ENCODE data around the gene UVRAG.

UVRAG gene

DNA sequence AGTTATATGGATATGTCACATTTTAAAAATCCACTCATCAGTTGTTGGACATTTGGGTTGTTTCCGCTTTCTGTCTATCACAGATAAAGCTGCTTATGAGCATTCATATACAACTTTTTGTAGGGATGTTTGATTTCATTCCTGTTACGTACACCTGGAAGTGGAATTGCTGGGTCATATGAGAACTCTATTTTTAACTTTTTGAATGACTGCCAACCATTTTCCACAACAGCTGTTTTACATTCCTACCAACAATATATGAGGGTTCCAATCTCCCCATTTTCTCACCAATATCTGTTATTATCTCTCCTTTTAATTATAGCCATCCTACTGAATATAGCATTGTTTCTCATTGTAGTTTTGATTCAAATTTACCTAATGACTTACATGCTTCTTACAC, 172.0 kb downstream of the UVRAG start:
- H3K36me3 Mint-ChIP-seq = peaks cover 37% of the 10 kb centered on the region
- no peak for ATAC-seq (ENCODE audit: low read depth)

DNA sequence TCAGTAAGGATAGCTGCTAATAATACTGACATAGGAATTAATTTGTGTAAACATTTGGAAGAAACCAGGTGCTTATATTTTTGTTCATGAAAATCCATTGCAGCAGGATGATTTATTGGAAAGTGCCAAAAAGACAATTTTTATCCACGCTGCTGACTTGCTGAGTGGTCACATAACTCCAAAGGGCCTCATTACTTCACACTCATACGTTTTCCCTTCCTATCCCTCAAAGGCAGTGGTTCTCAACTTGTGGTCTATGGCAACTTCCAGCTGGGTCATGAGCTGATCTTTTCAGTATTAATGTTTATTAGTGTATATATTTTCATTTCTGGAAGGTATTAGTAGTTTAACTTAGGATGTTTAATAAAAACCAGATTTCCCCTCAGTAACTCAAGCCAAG, 178.1 kb downstream of the UVRAG start:
- ATAC-seq (ENCODE audit: low read depth) (no peak), DNase-seq (ENCODE audit: low spot score in 2 of 2) (no peak)
- H3K9me3 Mint-ChIP-seq = no peaks in the 10 kb centered on the region
- H3K27me3 Mint-ChIP-seq = no peaks in the 10 kb centered on the region
- H3K27ac Mint-ChIP-seq = no peak overlapping the region
- peaks cover 8% of the 10 kb centered on the region for H3K4me1 Mint-ChIP-seq
- H3K4me3 Mint-ChIP-seq = no peak overlapping the region
- H3K36me3 Mint-ChIP-seq = peaks cover 37% of the 10 kb centered on the region

More for the DNA sequence above, 172.0 kb downstream of the UVRAG start:
- DNase-seq (ENCODE audit: low spot score in 2 of 2) = no peak
- Mint-ChIP-seq H3K9me3 (no peaks in the 10 kb centered on the region), H3K4me3 (no peak overlapping the region), H3K4me1 (peaks cover 7% of the 10 kb centered on the region), H3K27me3 (no peaks in the 10 kb centered on the region), H3K27ac (no peak overlapping the region)

DNA sequence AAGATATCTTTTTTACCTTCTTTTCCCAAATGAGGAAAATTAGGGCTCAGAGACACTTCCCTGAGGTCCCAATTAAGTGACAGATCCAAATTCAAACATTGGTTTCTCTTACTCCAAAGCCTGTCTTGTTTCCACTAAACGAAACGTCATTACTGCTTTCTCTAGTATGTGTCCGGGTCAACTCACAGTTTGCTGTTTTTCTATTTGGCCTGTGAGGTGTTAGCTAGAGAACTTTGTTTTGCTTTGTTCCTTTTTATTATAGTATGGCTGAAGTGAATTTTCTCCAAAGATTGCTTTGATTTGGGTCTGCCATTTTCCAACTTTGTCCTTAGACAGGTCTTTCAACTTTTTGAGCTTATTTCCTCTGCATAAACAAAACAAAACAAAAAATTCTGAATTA, 179.6 kb downstream of the UVRAG start:
- Mint-ChIP-seq H3K9me3 (no peaks in the 10 kb centered on the region), H3K27ac (no peak overlapping the region), H3K4me3 (no peak overlapping the region), H3K4me1 (peaks cover 6% of the 10 kb centered on the region), H3K36me3 (peaks cover 41% of the 10 kb centered on the region), H3K27me3 (no peaks in the 10 kb centered on the region)
- ATAC-seq (ENCODE audit: low read depth) (no peak), DNase-seq (ENCODE audit: low spot score in 2 of 2) (no peak)

DNA sequence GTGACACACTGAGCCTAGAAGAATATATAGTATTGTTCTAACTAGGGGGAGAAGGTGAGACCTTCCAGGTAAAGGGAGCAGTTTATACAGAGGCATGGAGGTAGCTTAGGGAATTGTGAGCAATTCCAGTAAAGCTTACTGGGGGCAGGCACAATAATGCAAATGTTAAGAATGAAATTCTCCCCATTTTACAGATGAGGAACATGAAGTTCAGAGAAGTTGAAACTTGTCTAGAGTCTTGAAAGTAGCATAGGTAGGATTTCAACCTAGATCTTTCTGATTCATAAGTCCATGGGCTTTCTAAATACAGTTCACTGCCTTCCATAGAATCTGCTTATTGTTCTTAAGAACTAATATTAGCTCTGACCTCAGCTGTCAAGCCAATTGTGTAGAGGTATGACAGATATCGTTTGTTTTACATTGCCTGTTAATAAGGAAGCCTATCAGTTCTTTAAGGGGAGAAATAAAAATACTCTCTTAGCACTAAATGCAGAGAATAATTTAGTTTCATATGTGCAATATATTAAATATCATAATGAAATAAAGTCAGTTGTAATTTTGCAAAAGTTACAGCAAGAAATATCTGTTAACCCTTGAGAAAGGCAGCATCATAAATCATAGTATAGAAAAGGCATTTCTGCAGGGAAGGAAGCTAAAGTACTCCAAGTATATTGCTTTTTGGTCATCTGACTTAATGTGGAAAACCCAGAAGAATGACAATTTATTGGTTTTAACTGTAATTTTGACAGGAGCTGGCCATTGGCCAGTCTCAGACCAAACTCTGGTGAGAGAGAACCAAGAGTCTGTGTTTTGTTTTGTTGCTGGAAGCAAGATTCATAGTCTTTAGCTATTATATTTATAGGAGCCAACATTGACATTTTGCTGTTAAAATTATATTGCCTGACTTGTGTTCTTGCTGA, 181.8 kb downstream of the UVRAG start:
- ATAC-seq (ENCODE audit: low read depth) (no peak), DNase-seq (ENCODE audit: low spot score in 2 of 2) (no peak)
- Mint-ChIP-seq H3K36me3 (peaks cover 54% of the 10 kb centered on the region), H3K27me3 (no peaks in the 10 kb centered on the region), H3K9me3 (peaks cover 5% of the 10 kb centered on the region), H3K27ac (no peak overlapping the region), H3K4me1 (peaks cover 2% of the 10 kb centered on the region), H3K4me3 (no peak overlapping the region)

DNA sequence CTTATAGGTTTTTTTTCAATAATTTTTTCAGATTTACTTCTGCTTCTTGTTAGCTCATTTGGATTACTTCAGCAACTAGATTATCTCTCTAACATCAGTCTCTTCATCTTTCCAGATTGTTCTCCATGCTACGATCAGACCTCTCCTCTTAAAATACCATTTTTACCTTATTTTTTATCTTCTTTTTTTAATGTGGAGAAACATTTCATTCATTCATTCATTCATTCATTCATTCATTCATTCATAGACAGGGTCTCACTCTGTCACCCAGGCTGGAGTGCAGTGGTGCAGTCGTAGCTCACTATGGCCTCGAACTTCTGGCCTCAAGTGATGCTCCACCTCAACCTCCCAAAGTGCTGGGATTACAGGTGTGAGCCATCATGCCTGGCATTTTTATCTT, 189.4 kb downstream of the UVRAG start:
- Mint-ChIP-seq H3K27me3 (no peaks in the 10 kb centered on the region), H3K4me3 (no peak overlapping the region), H3K9me3 (peaks cover 5% of the 10 kb centered on the region), H3K36me3 (peaks cover 54% of the 10 kb centered on the region), H3K4me1 (no peaks in the 10 kb centered on the region), H3K27ac (no peak overlapping the region)
- no peak for ATAC-seq (ENCODE audit: low read depth)
- no peak for DNase-seq (ENCODE audit: low spot score in 2 of 2)

DNA sequence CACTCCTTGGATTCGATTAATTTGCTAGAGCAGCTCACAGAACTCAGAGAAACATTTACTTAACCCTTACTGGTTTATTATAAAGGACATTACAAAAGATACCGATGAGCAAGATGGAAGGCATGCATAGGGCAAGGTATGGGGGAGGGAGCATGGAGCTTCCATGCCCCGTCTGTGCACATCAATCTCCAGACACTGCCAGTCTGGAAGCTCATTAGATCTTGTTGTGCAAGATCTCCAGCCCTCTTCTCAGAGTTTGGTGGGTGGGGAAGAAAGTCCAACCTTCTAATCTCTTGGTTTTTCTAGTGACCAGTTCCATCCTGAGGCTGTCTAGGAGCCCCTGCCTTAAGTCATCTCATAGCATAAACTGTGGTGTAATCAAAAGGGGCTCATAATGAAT, 190.7 kb downstream of the UVRAG start:
- DNase-seq (ENCODE audit: low spot score in 2 of 2) = no peak
- H3K27me3 Mint-ChIP-seq = no peaks in the 10 kb centered on the region
- H3K27ac Mint-ChIP-seq = peak overlapping the region; percentile 31
- H3K4me3 Mint-ChIP-seq = no peak overlapping the region
- H3K36me3 Mint-ChIP-seq = peaks cover 54% of the 10 kb centered on the region
- no peak for ATAC-seq (ENCODE audit: low read depth)
- peaks cover 3% of the 10 kb centered on the region for H3K9me3 Mint-ChIP-seq
- no peaks in the 10 kb centered on the region for H3K4me1 Mint-ChIP-seq

DNA sequence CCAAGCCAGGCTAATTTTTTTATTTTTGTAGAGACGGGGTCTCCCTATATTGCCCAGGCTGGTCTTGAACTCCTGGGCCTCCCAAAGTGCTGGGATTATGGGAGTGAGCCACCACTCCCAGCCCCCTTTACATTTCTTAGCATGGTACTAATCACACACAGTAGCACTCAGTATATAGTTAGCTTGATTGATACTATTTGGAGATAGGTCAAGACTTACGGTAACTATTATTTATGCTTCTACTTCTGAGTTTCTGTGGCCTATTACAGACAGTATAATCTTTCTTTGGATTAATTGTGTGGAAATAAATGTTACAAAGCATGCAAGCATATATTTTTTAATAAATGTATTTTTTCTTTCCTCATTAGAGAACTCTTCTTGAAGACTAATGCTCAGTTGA, 192.2 kb downstream of the UVRAG start:
- Mint-ChIP-seq H3K27ac (no peak overlapping the region), H3K9me3 (no peaks in the 10 kb centered on the region), H3K4me3 (no peak overlapping the region), H3K27me3 (no peaks in the 10 kb centered on the region), H3K4me1 (no peaks in the 10 kb centered on the region), H3K36me3 (peaks cover 48% of the 10 kb centered on the region)
- DNase-seq (ENCODE audit: low spot score in 2 of 2) (no peak), ATAC-seq (ENCODE audit: low read depth) (no peak)

DNA sequence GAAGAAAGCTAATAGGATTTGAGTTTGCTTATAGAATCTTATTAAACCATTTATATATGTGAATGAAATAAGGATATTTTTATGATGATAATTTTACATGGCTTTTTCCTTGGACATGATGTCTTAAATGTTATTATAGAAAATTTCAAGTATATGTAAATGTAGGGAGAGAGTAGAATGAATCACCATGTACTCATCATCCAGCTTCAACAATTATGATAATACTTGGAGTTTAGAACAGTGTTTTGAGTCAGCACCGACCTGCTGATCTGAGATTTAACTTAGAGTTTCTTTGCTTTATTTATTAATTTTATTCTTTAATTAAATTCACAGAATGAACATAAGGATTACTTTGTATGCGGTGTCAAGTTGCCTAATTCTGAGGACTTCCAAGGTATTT, 193.5 kb downstream of the UVRAG start:
- no peaks in the 10 kb centered on the region for H3K27me3 Mint-ChIP-seq
- no peaks in the 10 kb centered on the region for H3K4me1 Mint-ChIP-seq
- no peaks in the 10 kb centered on the region for H3K9me3 Mint-ChIP-seq
- H3K36me3 Mint-ChIP-seq = peaks cover 51% of the 10 kb centered on the region
- no peak overlapping the region for H3K4me3 Mint-ChIP-seq
- H3K27ac Mint-ChIP-seq = no peak overlapping the region
- ATAC-seq (ENCODE audit: low read depth) (no peak), DNase-seq (ENCODE audit: low spot score in 2 of 2) (no peak)

DNA sequence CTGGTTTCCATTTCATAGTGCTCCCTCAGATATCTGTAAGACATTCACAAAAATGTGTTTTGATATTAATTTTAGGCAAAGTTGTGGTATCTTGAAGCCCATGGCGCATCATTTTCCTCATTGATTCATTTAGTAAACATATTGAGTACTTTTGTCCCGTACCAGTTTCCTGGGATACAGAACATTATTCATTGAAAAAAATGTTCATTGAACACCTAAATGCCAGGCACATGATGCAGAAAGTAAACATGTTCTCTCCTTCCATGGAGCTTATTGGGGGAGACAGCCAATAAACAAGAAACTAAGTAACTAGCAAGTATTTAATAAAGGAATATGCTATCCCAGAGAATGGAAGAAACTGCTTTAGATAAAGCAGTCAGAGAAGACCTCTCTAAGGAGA, 195.0 kb downstream of the UVRAG start:
- no peaks in the 10 kb centered on the region for H3K27me3 Mint-ChIP-seq
- no peak overlapping the region for H3K4me3 Mint-ChIP-seq
- peak overlapping the region; percentile 26 for H3K27ac Mint-ChIP-seq
- peaks cover 2% of the 10 kb centered on the region for H3K4me1 Mint-ChIP-seq
- peaks cover 52% of the 10 kb centered on the region for H3K36me3 Mint-ChIP-seq
- no peaks in the 10 kb centered on the region for H3K9me3 Mint-ChIP-seq
- ATAC-seq (ENCODE audit: low read depth) = no peak
- no peak for DNase-seq (ENCODE audit: low spot score in 2 of 2)

DNA sequence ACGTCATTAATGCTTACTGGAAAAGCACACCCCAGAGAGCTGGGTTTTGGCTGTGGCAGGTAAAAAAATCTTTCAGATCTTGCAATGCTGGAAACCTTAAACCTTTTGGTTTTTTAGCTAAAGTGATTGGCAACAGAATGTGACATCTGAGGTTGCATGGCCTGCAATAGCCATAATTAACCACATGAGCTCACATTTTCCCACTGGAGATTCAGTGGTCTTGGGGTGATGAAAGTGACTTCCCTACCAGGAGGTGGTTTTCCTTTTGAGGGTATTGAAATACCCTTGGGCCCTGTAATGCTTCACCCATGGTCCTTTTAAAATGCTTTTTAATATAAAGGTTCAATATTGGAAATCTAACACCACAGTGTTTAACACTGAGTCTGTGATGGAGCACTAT, 198.5 kb downstream of the UVRAG start:
- Mint-ChIP-seq H3K27ac (peak overlapping the region; percentile 50), H3K9me3 (peaks cover 7% of the 10 kb centered on the region), H3K36me3 (peaks cover 58% of the 10 kb centered on the region), H3K4me1 (peaks cover 2% of the 10 kb centered on the region), H3K27me3 (no peaks in the 10 kb centered on the region), H3K4me3 (no peak overlapping the region)
- no peak for DNase-seq (ENCODE audit: low spot score in 2 of 2)
- no peak for ATAC-seq (ENCODE audit: low read depth)

DNA sequence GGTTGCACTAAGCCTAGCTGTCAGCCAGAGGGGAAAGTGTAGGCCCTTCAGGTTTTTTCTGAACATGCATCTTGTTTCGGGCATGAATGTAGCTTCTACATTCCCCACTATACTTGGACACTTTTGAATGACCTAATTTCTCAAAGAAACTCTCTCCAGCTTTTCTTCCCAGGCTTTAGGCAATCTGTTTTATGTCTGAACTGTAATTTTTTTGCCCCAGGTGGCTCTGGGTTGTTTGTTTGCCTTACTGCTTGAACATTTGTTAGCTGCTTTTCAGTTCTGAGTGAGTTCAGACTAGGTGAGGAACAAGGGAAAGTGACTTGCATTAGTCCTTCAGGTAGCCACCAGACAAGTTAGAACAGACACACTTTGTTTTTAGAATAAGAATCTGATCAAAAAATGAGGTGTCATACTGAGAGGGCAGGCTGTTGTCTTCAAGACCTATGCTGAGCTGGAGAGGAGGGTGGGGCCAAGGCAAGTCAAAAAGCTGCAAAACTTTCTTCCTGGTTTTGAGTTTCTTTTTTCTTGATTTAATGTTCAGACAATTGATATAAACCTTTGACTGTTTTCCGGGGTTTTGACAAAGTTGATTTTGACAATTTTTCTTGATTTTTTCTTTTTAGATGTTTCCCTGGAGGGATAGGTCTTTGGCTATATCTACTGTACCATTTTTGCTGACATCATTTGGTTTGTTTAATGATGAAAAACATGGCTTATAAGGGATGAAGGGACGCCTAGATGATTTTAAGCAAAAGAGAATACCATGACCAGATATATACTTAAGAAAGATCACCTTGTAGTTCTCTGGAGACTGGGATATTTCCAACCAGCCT, 208.4 kb downstream of the UVRAG start:
- no peaks in the 10 kb centered on the region for H3K9me3 Mint-ChIP-seq
- H3K36me3 Mint-ChIP-seq = peaks cover 54% of the 10 kb centered on the region
- H3K4me3 Mint-ChIP-seq = no peak overlapping the region
- peaks cover 23% of the 10 kb centered on the region for H3K4me1 Mint-ChIP-seq
- H3K27me3 Mint-ChIP-seq = no peaks in the 10 kb centered on the region
- peak overlapping the region; percentile 63 for H3K27ac Mint-ChIP-seq
- no peak for ATAC-seq (ENCODE audit: low read depth)
- no peak for DNase-seq (ENCODE audit: low spot score in 2 of 2)

DNA sequence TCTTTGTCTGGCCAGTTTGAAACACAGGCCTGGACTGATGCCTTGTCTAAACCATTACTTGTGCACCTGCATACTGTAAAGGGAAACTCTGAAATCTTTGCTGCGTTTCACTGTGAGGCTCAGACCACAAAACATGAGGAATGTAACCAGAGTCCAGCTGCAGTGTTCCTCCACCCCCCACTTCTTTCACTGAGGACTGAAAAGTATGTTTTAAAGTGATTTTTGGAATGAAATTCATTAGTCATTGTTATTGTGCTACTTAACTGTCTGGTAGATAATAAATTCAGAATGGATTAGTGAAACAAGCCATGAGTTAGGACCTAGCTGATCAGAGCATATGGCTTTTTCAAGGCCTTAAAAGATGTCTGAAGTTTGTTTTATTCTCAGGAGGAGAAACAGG, 210.1 kb downstream of the UVRAG start:
- DNase-seq (ENCODE audit: low spot score in 2 of 2) = no peak
- H3K36me3 Mint-ChIP-seq = peaks cover 49% of the 10 kb centered on the region
- no peaks in the 10 kb centered on the region for H3K9me3 Mint-ChIP-seq

DNA sequence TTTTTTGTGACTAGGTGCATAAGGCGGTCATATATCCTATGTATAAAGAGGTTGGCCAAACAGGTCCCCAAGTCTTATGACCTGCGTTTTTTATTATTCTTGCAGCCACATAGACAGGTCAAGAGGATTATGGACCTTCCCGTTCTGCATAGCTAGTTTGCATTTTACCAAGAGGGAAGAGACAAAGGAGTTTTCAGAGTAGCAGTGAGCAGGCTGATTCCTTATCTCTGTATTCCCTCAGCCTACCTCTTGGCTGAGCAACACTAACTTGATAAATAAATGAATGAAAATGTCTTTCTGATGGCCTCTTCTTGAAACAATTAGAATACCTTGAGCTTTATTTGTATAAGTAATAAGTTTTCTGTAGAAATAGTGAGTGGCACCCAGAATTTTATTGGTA, 210.8 kb downstream of the UVRAG start:
- no peak for ATAC-seq (ENCODE audit: low read depth)
- no peak overlapping the region for H3K27ac Mint-ChIP-seq
- no peak for DNase-seq (ENCODE audit: low spot score in 2 of 2)
- peaks cover 33% of the 10 kb centered on the region for H3K4me1 Mint-ChIP-seq
- no peaks in the 10 kb centered on the region for H3K9me3 Mint-ChIP-seq
- no peaks in the 10 kb centered on the region for H3K27me3 Mint-ChIP-seq
- peaks cover 50% of the 10 kb centered on the region for H3K36me3 Mint-ChIP-seq
- H3K4me3 Mint-ChIP-seq = no peak overlapping the region

More for the DNA sequence above, 210.1 kb downstream of the UVRAG start:
- no peak overlapping the region for H3K4me3 Mint-ChIP-seq
- peak overlapping the region; percentile 29 for H3K27ac Mint-ChIP-seq
- peaks cover 27% of the 10 kb centered on the region for H3K4me1 Mint-ChIP-seq
- no peaks in the 10 kb centered on the region for H3K27me3 Mint-ChIP-seq
- no peak for ATAC-seq (ENCODE audit: low read depth)

DNA sequence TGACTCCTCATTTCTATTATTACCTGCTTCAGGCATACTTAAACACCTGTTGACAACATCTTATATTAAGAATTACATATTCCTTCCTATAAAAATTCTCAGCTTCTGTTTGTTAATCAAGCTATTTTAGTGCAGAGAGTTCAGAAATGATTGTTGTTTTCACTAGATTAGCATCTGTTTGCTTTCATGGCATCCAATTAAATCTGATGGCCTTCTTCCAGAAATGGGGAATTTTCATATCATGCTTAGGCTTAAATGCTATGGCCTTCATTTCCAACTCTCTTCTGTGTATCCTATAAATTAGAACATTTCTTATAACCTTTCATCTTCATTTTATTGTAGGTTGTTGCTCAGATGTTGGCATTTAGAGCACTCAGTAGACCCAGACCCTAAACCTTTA, 211.3 kb downstream of the UVRAG start:
- Mint-ChIP-seq H3K27me3 (no peaks in the 10 kb centered on the region), H3K9me3 (no peaks in the 10 kb centered on the region), H3K4me1 (peaks cover 32% of the 10 kb centered on the region), H3K36me3 (peaks cover 49% of the 10 kb centered on the region), H3K27ac (no peak overlapping the region), H3K4me3 (no peak overlapping the region)
- no peak for DNase-seq (ENCODE audit: low spot score in 2 of 2)
- no peak for ATAC-seq (ENCODE audit: low read depth)

Measured in memory B cell (primary cell).